BE2C (cell line): ENCODE results near the gene SNTG2.
A peak's percentile ranks its signal among the peaks of the same experiment; 100 is the strongest.
"Not testable (repeated sequence)": the region's sequence is repeated elsewhere in the genome, so short reads cannot be mapped to it uniquely, and the experiment has no call there.

Experiments used
- DNase-seq: peaks from one replicate; pipeline ENCODE4 v3.0.0-alpha.2; 2020
- H3K27me3 ChIP-seq: fragments of 250-450 bp; sonication (Bioruptor Pico); 2 replicates; pipeline ENCODE4 v1.5.1; 2020; ENCODE audit warnings: mild to moderate bottlenecking
- H3K36me3 ChIP-seq: fragments of 250-450 bp; sonication (Bioruptor Pico); 2 replicates; pipeline ENCODE4 v1.5.1; 2020; ENCODE audit warnings: mild to moderate bottlenecking
- H3K4me1 ChIP-seq: fragments of 250-450 bp; sonication (Bioruptor Pico); 2 replicates; pipeline ENCODE4 v1.5.1; 2020
- H3K4me3 ChIP-seq: 2 replicates; pipeline ENCODE4 v1.5.1; 2011; ENCODE audit warnings: low read depth, low read length
- H3K9me3 ChIP-seq: fragments of 250-450 bp; sonication (Bioruptor Pico); 2 replicates; pipeline ENCODE4 v1.5.1; 2020
- TF ChIP-seq, protein P1 (sequence below): IDR thresholded peaks from 2 replicates; pipeline ENCODE4 v1.5.1; 2012; ENCODE audit warnings: mild to moderate bottlenecking, low read depth, low read length

SNTG2 gene

DNA sequence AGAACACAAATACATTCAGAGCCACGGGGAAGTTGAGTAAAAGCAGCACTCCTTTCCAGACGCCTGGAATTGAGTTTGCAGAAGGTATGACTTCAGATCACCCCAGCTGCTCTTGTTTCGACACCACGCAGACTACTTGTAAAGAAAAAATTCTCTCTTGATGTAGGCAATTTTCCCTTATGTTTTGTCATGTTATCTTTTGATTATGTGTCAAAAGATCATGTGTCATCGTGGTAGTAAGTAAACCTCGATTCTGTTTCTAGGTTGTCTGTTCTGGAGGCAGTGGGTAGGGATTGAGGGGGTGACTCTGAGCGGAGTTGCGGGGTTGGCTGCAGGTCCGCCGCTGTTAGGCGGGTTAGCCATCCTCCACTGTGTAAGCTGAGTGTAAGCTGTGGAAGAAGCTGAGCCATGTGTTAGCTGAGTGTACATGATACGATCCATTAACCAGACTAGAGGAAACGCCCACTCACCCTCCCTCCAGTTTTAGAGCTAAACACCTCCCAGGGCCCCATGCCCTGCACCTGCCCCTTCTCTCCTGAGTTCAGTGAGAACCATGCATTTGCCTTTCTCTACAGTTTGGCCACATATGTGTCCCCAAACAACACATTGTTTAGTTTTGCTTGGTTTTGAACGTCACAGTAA is 181.8 kb downstream of the SNTG2 start:
- H3K4me1 ChIP-seq, result no peaks in the 10 kb centered on the region
- no peak overlapping the region for H3K4me3 ChIP-seq
- DNase-seq, result no peak
- no peaks in the 10 kb centered on the region for H3K36me3 ChIP-seq
- H3K27me3 ChIP-seq, result no peaks in the 10 kb centered on the region
- TF ChIP-seq, protein P1, sequence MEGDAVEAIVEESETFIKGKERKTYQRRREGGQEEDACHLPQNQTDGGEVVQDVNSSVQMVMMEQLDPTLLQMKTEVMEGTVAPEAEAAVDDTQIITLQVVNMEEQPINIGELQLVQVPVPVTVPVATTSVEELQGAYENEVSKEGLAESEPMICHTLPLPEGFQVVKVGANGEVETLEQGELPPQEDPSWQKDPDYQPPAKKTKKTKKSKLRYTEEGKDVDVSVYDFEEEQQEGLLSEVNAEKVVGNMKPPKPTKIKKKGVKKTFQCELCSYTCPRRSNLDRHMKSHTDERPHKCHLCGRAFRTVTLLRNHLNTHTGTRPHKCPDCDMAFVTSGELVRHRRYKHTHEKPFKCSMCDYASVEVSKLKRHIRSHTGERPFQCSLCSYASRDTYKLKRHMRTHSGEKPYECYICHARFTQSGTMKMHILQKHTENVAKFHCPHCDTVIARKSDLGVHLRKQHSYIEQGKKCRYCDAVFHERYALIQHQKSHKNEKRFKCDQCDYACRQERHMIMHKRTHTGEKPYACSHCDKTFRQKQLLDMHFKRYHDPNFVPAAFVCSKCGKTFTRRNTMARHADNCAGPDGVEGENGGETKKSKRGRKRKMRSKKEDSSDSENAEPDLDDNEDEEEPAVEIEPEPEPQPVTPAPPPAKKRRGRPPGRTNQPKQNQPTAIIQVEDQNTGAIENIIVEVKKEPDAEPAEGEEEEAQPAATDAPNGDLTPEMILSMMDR, result no peak
- no peaks in the 10 kb centered on the region for H3K9me3 ChIP-seq

DNA sequence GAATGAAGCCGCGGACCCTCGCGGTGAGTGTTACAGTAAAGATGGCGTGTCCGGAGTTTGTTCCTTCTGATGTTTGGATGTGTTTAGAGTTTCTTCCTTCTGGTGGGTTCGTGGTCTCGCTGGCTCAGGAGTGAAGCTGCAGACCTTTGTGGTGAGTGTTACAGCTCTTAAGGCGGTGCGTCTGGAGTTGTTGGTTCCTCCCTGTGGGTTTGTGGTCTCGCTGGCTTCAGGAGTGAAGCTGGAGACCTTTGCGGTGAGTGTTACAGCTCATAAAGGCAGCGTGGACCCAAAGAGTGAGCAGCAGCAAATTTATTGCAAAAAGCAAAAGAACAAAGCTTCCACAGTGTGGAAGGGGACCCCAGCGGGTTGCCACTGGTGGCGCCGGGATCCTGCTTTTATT is 183.2 kb downstream of the SNTG2 start:
- not testable (repeated sequence) for H3K27me3 ChIP-seq, H3K9me3 ChIP-seq, DNase-seq

DNA sequence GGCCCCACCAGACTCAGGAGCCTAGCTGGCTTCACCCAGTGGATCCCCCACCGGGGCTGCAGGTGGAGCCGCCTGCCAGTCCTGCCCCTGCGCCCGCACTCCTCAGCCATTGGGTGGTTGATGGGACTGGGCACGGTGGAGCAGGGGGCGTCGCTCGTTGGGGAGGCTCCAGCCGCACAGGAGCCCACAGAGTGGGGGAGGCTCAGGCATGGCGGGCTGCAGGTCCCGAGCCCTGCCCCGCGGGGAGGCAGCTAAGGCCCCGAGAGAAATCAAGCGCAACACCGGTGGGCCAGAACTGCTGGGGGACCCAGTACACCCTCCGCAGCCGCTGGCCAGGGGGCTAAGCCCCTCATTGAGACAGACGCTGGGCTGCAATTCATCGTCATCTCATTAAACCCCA is 184.0 kb downstream of the SNTG2 start:
- no peak overlapping the region for H3K4me3 ChIP-seq
- TF ChIP-seq, protein P1, result no peak
- H3K4me1 ChIP-seq, result no peaks in the 10 kb centered on the region
- no peaks in the 10 kb centered on the region for H3K36me3 ChIP-seq
- no peaks in the 10 kb centered on the region for H3K27me3 ChIP-seq
- no peaks in the 10 kb centered on the region for H3K9me3 ChIP-seq
- DNase-seq, result no peak

More for the DNA sequence above, 183.2 kb downstream of the SNTG2 start:
- H3K4me3 ChIP-seq, H3K36me3 ChIP-seq, H3K4me1 ChIP-seq: not testable (repeated sequence)

DNA sequence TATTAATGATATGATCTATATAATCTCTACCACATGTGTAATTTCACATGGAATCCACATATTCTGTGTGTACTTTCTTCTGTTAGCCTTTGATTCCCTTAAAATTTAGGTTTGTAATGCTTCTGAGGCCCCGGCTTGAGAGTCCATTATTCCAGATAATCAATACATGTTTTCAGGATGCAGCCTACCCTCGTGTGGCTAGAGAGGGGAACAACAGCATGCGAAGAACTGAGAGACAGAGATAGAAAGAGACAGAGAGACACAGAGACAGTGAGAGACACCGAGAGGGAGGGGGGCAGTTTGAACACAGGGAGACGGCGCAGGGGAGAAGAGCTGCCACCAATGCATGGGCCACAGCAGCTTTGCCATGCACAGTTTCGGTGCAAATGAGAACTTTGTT is 185.4 kb downstream of the SNTG2 start:
- TF ChIP-seq, protein P1, result peak; percentile 47
- no peaks in the 10 kb centered on the region for H3K36me3 ChIP-seq
- H3K4me1 ChIP-seq, result no peaks in the 10 kb centered on the region
- DNase-seq, result no peak
- H3K27me3 ChIP-seq, result no peaks in the 10 kb centered on the region
- H3K4me3 ChIP-seq, result no peak overlapping the region
- no peaks in the 10 kb centered on the region for H3K9me3 ChIP-seq

DNA sequence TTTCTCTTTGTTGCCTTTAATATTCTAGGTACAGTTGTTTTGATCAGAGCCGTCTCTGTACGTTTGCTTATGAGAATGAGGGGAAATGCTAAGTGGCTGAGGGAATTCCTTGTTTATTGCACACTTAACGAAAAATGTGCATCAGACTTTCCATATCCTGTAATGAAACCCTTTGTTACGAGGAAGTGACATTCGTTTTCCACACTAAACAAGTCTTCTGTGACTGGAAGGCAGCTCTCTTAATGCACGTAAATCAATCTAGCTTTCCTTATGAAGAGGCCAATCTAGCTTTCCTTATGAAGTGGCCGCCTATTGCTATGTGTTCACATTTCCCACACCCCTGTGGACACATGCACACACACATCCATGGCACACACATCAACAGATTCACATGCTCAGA is 186.2 kb downstream of the SNTG2 start:
- H3K9me3 ChIP-seq, result no peaks in the 10 kb centered on the region
- DNase-seq, result no peak
- TF ChIP-seq, protein P1, result no peak
- no peak overlapping the region for H3K4me3 ChIP-seq
- H3K27me3 ChIP-seq, result no peaks in the 10 kb centered on the region
- no peaks in the 10 kb centered on the region for H3K36me3 ChIP-seq
- H3K4me1 ChIP-seq, result no peaks in the 10 kb centered on the region

DNA sequence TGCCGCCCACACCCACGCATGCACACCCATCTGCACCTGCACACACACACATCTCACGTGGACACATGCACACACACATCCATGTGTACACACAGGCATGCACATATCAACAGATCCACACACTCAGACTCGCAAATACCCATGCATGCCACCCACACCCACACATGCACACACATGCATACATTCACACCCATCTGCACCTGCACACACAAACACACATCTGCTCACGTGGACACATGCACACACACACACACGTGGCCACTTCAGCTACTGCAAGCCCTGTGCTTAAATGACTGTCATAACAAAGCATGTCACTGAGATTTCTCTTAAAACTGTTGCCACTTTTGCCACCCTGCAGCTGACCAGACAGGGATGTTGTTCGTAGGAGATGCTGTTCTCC is 186.6 kb downstream of the SNTG2 start:
- no peaks in the 10 kb centered on the region for H3K27me3 ChIP-seq
- no peaks in the 10 kb centered on the region for H3K4me1 ChIP-seq
- DNase-seq, result no peak
- TF ChIP-seq, protein P1, result no peak
- no peaks in the 10 kb centered on the region for H3K9me3 ChIP-seq
- H3K4me3 ChIP-seq, result no peak overlapping the region
- H3K36me3 ChIP-seq, result no peaks in the 10 kb centered on the region
